RWPE1 (cell line): Measurements from ENCODE around the gene SELPLG.

ENCODE experiments used
- CTCF ChIA-PET: fragments of 350-600 bp; sonication (Branson Sonifier 250); formaldehyde crosslinking; extraction: SDS; loops from one replicate; lab custom pipeline; 2021; lab: Yijun Ruan, JAX
- POLR2A ChIA-PET: fragments of 400-600 bp; formaldehyde crosslinking; extraction: SDS; loops from one replicate; lab custom pipeline; 2020; ENCODE audit warnings: antibody characterized with exemption; ENCODE audit not compliant: low non-redundant PET; lab: Yijun Ruan, JAX
- DNase-seq: peaks from one replicate; pipeline ENCODE4 v3.0.0; 2012; ENCODE audit warnings: low spot score
- H3K27ac ChIP-seq: fragments of 450-650 bp; 2 replicates; pipeline ENCODE4 v1.5.1; 2017
- TF ChIP-seq, protein P1 (sequence below): fragments of 450-650 bp; conservative IDR thresholded peaks from 2 replicates; pipeline ENCODE4 v1.5.1; 2017; ENCODE audit warnings: low read depth, mild to moderate bottlenecking

The SELPLG gene

DNA sequence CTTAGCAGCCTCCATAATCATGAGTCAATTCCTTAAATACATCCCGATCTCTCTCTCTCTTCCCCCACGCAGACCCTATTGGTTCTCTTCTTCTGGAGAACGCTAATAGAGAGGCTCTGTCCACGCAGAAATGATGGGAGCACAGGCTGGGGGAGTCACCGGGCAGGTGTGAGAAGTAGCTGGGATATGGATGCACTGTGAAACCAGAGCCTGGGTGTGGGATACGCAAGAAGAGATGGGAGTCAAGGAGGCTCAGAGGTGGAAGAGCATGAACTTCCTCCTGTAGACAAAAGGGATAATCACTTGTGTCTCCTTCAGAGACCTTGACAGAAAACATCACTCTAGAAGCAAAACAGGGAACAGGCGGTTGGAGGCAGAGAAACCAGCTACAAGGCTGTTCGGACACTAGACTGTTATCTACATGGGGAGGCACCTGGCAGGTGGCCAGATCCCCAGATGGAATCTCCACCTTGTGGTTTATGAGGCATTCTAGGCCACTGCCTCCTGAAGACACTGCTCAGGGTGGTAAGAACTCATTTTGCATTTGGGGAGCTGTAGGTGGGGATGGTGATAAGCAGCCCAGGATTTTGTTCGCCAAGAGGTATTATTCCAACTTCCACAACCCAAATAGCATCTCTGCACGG lies 7.2 kb upstream of the SELPLG start:
- peak overlapping the region; percentile 38 for H3K27ac ChIP-seq
- ChIA-PET CTCF (interaction anchor here (0.6 to 1.3 kb wide), 3 partner anchors 23 to 680 kb away, joined by 3 to 4 read pairs (median 3); no protein-coding TSS in a partner anchor), POLR2A (no interaction called here)
- TF ChIP-seq, protein P1, sequence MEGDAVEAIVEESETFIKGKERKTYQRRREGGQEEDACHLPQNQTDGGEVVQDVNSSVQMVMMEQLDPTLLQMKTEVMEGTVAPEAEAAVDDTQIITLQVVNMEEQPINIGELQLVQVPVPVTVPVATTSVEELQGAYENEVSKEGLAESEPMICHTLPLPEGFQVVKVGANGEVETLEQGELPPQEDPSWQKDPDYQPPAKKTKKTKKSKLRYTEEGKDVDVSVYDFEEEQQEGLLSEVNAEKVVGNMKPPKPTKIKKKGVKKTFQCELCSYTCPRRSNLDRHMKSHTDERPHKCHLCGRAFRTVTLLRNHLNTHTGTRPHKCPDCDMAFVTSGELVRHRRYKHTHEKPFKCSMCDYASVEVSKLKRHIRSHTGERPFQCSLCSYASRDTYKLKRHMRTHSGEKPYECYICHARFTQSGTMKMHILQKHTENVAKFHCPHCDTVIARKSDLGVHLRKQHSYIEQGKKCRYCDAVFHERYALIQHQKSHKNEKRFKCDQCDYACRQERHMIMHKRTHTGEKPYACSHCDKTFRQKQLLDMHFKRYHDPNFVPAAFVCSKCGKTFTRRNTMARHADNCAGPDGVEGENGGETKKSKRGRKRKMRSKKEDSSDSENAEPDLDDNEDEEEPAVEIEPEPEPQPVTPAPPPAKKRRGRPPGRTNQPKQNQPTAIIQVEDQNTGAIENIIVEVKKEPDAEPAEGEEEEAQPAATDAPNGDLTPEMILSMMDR, result no peak
- no peak for DNase-seq

DNA sequence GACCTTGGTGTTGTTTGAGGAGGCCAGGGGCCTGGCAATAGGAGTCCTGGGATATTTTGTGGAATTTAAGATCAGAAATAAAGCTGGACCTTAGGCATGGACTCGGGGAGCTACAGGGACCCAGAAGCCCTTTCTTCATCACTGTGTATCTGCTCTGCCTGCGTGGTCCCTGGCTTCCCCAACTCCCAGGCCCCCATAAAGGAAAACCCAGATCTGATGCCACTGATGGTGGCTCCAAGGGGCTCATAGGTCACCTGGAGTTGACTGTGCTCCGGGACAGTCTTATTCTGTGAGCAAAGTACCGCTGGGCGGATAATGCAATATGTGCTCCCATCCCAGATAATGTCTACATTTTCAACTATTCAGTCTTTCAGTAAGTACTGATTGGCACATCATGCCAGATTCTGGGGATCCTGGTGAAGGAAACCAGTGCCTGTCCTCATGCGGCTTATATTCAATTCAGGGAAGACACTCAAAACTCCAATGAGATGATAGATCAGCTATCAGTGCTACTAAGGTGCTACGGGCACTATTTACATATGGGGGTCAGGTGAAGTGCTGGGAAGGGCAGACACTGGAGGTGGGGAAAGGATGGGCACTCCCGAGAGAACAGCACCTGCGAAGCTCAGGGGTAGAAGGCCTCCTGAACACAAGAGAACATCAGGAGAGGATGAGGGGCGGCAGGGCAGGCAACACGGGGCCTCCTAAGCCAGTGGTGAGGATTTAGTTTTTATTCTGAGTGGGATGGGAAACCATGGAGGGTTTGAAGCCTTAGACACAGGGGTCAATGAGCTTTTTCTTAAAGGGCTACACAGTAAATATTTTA lies 5.5 kb upstream of the SELPLG start:
- ChIA-PET POLR2A (no interaction called here), CTCF (interaction anchor here (1.0 to 1.1 kb wide), 2 partner anchors 21 to 329 kb away, joined by 3 read pairs; no protein-coding TSS in a partner anchor)
- TF ChIP-seq, protein P1, result no peak
- DNase-seq, result no peak
- no peak overlapping the region for H3K27ac ChIP-seq

DNA sequence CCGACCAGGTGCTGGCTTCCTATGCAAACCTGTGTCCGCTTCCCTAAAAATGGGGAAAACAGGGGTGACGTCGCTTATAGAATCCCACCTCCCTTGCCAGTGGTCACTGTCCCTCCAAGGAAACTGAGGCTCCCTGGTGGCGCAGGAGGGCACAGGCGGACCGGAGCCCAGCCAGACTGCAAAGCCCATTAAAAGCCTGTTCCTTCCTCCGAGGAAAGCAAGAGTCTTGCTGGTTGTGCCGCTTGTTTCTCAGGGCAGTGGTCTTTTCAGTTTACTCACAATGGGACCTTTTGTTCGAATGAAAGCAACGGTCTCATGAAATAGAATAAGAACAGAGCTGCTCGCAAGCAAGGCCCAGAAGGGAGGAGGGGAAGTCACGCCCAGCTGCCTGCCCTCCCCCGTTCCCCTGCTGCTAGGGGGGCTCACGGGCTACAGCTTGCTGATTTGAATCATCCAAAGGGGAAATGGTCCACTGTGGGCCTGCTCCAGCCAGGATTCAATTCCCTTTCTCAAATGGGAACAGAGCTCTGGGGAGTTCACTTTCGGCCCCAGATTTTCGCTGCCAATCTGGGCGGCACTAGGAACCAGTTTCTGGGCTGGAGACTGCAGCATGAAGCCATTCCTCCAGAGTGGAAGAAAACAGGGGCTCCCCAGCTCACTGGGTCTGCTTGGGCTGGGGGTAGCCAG lies 4.6 kb upstream of the SELPLG start:
- TF ChIP-seq, protein P1, result no peak
- H3K27ac ChIP-seq, result no peak overlapping the region
- POLR2A ChIA-PET, result no interaction called here
- CTCF ChIA-PET, result interaction anchor here (1.0 to 1.1 kb wide), 3 partner anchors 17 to 330 kb away, joined by 3 to 4 read pairs (median 3); no protein-coding TSS in a partner anchor
- no peak for DNase-seq

DNA sequence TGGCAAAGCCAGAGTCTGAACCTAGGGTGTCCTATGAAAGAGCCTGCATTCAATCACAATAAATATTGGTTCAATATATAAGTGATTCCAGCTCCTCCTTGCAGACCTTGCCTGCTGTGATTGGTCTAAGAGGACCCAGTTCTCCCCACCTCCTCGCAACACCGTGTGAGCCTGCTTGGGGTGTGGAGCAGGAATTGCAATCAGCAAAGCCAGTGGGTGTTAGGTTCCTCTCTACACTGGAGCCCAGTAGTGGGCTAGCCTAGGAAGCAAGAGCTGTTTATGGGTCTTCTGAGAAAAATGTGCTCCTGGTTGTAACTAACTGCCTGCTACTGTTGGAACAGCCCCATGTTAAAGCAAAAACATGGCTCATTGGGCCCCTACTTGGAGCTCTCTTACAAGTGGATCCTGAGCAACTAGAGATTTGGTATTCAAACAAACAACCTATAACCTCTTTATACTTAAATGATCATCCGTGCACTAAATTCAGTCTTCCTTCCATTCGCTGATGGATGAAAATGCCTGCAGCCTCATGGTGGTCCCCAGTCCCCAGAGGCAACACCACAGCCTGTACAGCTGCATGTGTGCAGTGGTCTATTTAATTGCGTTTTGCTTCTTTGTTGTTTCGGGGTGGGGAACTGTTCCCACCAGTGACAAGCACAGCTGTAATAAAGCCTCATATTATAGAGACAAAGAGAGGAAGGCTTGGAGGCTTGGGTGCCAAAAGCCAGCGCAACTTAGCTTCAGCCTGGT lies 3.7 kb upstream of the SELPLG start:
- TF ChIP-seq, protein P1, result no peak
- DNase-seq, result no peak
- POLR2A ChIA-PET, result no interaction called here
- CTCF ChIA-PET, result interaction anchor here (1.0 kb wide), 1 partner anchor 18 kb away, joined by 4 read pairs; no protein-coding TSS in a partner anchor
- no peak overlapping the region for H3K27ac ChIP-seq

DNA sequence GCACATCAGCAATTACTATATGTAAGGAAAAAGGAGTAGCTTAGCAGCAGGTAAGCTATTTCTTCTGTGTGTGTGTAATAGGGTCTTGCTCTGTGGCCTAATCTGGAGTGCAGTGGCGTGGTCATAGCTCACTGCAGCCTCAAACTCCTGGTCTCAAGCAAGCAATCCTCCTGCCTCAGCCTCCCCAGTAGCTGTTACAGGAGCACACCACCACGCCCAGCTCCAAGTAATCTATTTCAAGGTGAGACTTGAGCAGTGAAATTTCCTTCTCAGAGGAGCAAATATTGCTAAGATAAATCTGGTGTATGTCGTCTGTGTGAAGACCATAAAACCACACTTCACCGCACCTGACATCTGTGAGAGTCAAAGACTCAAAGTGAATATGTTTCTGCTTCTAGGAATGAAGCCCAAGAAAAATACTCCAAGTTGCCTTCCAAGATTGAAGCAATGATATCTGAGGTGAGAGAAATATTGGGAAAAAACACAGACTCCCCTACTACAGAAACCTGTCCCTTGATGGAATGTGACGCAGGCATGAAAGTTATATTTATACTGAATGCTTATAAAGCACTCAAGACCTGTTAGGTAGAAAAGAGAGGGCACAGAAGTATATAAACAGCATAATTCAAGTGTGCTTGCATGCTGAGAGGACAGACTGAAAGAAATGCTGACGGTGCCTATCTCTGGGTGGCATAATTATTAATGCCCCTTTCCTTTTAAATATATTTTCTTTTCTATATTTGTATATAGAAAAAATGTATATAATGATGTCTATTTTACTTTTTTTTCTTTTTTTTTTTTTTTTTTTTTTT lies 2.5 kb upstream of the SELPLG start:
- POLR2A ChIA-PET, result no interaction called here

More for the DNA sequence above, 2.5 kb upstream of the SELPLG start:
- TF ChIP-seq, protein P1, result no peak
- CTCF ChIA-PET, result interaction anchor here (1.0 kb wide), 1 partner anchor 18 kb away, joined by 3 read pairs; no protein-coding TSS in a partner anchor
- no peak overlapping the region for H3K27ac ChIP-seq
- no peak for DNase-seq
